ENCODE measurements around the gene CNTNAP2.

- TF ChIP-seq CTCF (IDR thresholded peaks at IDR 0.05; ENCODE audit: insufficient read depth, low read length, poor library complexity, severe bottlenecking): no peak
- TF ChIP-seq EZH2phosphoT487 (conservative IDR thresholded peaks at IDR 0.05; ENCODE audit: low read length): no peak
Observed at GRCh38 chr7:146115548-146115850, 1.1 kb upstream of the CNTNAP2 start.
